ENCODE measurements around the gene PDSS2. TPM values are rescaled to one million over a fixed set of nuclear protein-coding genes. Genes with fewer than 3 reads are reported as not detected.

The PDSS2 gene
- total and polyA plus RNA-seq, 2 of the 4 experiments (the other 2 are of a cell fraction), result 8.6 to 9.2 TPM

GRCh38 chr6:107216197-107216933 is 243.0 kb downstream of the PDSS2 start:
- dilution Hi-C loops (cut with HindIII; ENCODE audit: low sequenced_read_pairs, unreplicated experiment), result no loop called here
- POLR2A ChIA-PET (ENCODE audit: unreplicated experiment), result no interaction called here

More at GRCh38 chr6:107216197-107216933, 243.0 kb downstream of the PDSS2 start:
- Histone ChIP-seq H2BK20ac (ENCODE audit: low read depth, low read length) (no peak overlapping the region), H2BK5ac (ENCODE audit: low read depth, low read length, poor library complexity, severe bottlenecking) (no peak overlapping the region), H3K27me3 (ENCODE audit: control insufficient read depth, insufficient read depth, low read length) (no peaks in the 10 kb centered on the region), H3K4me1 (ENCODE audit: control insufficient read depth, insufficient read depth, low read length) (peaks cover 1% of the 10 kb centered on the region; the same call in 1 of the 2 replicates), H3K36me3 (ENCODE audit: control insufficient read depth, insufficient read depth, low read length) (no peaks in the 10 kb centered on the region), H3K9me1 (ENCODE audit: insufficient read depth, low read length) (no peaks in the 10 kb centered on the region), H3K9ac (ENCODE audit: low read depth, low read length) (no peak overlapping the region), H2AK9ac (replicated peaks; ENCODE audit: low read depth, low read length, poor library complexity) (no peak overlapping the region), H4K91ac (ENCODE audit: insufficient read depth, low read depth, low read length) (no peak overlapping the region), H2AK5ac (ENCODE audit: low read depth, low read length) (no peak overlapping the region), H2BK120ac (ENCODE audit: low read depth, low read length) (no peak overlapping the region), H2AFZ (replicated peaks; ENCODE audit: low read length, poor library complexity) (no peak overlapping the region), H3K18ac (ENCODE audit: low read depth, low read length) (no peak overlapping the region), H4K8ac (ENCODE audit: low read depth in 2 of 2, low read length in 2 of 2) (no peak overlapping the region), H2BK15ac (ENCODE audit: low read depth, low read length) (no peak overlapping the region), H3K56ac (ENCODE audit: extremely low read depth, insufficient read depth, low read length) (no peak overlapping the region), H3K23ac (ENCODE audit: low read depth, low read length) (no peak overlapping the region), H3K27ac (ENCODE audit: insufficient read depth, low read length) (no peak overlapping the region), H3K14ac (replicated peaks; ENCODE audit: low read depth, low read length) (no peak overlapping the region), H3K4me3 (ENCODE audit: insufficient read depth, low read depth, low read length) (no peak overlapping the region), H3K4me2 (ENCODE audit: low read depth, low read length) (no peak overlapping the region), H4K5ac (ENCODE audit: low read depth, low read length) (no peak overlapping the region), H3K4ac (ENCODE audit: low read depth, low read length) (no peak overlapping the region), H3K9me3 (ENCODE audit: control insufficient read depth, insufficient read depth, low read length) (no peaks in the 10 kb centered on the region), H3K79me1 (ENCODE audit: low read depth in 1 of 2, low read length in 2 of 2) (no peaks in the 10 kb centered on the region), H4K20me1 (ENCODE audit: insufficient read depth, low read length) (no peaks in the 10 kb centered on the region)
- CTCF ChIA-PET, result no interaction called here
- ATAC-seq (ENCODE audit: low read depth), result no peak
- WGBS, 2 experiments (ENCODE audit: extremely low coverage in 2 of 2, insufficient read length in 1 of 2), result 100% methylated on average over 1 of the region's 8 CpGs; no CpG with 5 or more reads in 1 of the 2 experiments
- intact Hi-C loops (cut with micrococcal nuclease) (no loop called here), in situ Hi-C loops (cut with MboI; ENCODE audit: low sequenced_read_pairs) (no loop called here)
- DNase-seq, result no peak
- no TSS peak for BruUV-seq (replicated peaks)
- no peak for TF ChIP-seq RCOR1 (IDR thresholded peaks at IDR 0.05; ENCODE audit: insufficient replicate concordance, low read length)
- TF ChIP-seq ELK1 (IDR thresholded peaks at IDR 0.05; ENCODE audit: borderline replicate concordance, low read depth, low read length), result no peak
- TF ChIP-seq USF2 (IDR thresholded peaks at IDR 0.05; ENCODE audit: low read depth, low read length), result no peak
- no peak for TF ChIP-seq CHD1 (IDR thresholded peaks at IDR 0.05; ENCODE audit: low read depth, low read length)
- TF ChIP-seq FOS (IDR thresholded peaks at IDR 0.05; ENCODE audit: low read depth, low read length), result no peak
- TF ChIP-seq MAZ (IDR thresholded peaks at IDR 0.05; ENCODE audit: borderline replicate concordance, low read depth, low read length), result no peak
- TF ChIP-seq CTCF (conservative IDR thresholded peaks at IDR 0.05; ENCODE audit: low read depth, low read length), result no peak
- TF ChIP-seq CEBPB (IDR thresholded peaks at IDR 0.05; ENCODE audit: low read depth, low read length), result no peak
- TF ChIP-seq MXI1 (IDR thresholded peaks at IDR 0.05; ENCODE audit: borderline replicate concordance, low read depth, low read length), result no peak
- TF ChIP-seq RFX5 (IDR thresholded peaks at IDR 0.05; ENCODE audit: low read depth, low read length), result no peak
- no peak for TF ChIP-seq SMC3 (IDR thresholded peaks at IDR 0.05; ENCODE audit: low read depth, low read length)
- TF ChIP-seq BHLHE40 (IDR thresholded peaks at IDR 0.05; ENCODE audit: low read depth, low read length), result no peak
- TF ChIP-seq NFE2L2 (IDR thresholded peaks at IDR 0.05; ENCODE audit: low read depth, low read length), result no peak
- TF ChIP-seq RAD21 (IDR thresholded peaks at IDR 0.05; ENCODE audit: low read length), result no peak
- no peak for TF ChIP-seq POLR2A (IDR thresholded peaks at IDR 0.05; ENCODE audit: low read depth, low read length)
- TF ChIP-seq MAFK (IDR thresholded peaks at IDR 0.05; ENCODE audit: low read depth, low read length), result no peak

Measured in IMR-90 (cell line).